ENCODE results near the gene OR1F1.

DNA sequence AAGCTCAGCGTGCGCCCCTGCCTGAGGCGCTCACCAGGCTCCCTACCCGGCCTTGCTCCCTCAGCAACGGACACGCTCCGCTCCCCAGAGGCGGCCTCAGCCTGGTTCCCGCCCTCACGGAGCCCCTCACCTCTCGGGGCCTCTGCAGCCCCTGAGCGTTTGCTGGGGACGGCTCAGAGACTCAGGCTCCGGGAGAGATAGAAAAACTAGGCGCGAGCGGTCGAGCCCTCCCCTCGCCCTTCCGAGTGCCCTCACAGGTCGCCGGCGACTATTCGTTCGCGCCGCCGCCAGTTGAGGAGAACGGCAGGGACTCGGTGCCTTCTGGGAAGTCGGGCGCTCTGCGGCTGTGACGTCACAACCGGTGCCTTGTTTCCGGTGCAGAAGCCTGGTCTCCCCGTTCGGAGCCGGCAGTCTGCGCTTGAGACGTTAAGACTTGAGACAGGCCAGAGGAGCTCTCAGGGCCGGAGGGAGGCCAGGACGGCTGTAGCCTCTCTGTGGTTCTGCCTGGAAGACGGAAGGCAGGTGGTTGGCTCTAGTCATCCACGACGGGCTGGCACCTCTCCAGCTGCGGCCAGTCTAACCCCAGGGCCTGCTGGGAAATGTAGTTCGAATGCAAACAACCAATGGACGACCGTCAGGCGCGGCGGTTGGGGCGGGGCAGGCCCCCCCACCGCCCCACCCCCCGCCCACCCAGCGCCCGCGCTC is 47.0 kb downstream of the OR1F1 start, which contains the start of gene ZNF200:
- TF ChIP-seq, protein P1, sequence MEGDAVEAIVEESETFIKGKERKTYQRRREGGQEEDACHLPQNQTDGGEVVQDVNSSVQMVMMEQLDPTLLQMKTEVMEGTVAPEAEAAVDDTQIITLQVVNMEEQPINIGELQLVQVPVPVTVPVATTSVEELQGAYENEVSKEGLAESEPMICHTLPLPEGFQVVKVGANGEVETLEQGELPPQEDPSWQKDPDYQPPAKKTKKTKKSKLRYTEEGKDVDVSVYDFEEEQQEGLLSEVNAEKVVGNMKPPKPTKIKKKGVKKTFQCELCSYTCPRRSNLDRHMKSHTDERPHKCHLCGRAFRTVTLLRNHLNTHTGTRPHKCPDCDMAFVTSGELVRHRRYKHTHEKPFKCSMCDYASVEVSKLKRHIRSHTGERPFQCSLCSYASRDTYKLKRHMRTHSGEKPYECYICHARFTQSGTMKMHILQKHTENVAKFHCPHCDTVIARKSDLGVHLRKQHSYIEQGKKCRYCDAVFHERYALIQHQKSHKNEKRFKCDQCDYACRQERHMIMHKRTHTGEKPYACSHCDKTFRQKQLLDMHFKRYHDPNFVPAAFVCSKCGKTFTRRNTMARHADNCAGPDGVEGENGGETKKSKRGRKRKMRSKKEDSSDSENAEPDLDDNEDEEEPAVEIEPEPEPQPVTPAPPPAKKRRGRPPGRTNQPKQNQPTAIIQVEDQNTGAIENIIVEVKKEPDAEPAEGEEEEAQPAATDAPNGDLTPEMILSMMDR (IDR thresholded peaks at IDR 0.05), result no peak
- peak; percentile 70 for TF ChIP-seq POLR2A (IDR thresholded peaks at IDR 0.05)
